Coronary artery (tissue), 2 donors: ENCODE results near the gene NUP214.
A peak's percentile ranks its signal among the peaks of the same experiment; 100 is the strongest.

Experiments used
- DNase-seq: peaks from one replicate; pipeline ENCODE4 v3.0.0-alpha.2; 2017; ENCODE audit warnings: low spot score
- H3K27ac ChIP-seq, 2 donors: fragments of 200-600 bp; sonication (generic); one replicate each; pipeline ENCODE4 v1.5.1; 2016 to 2019
- H3K4me3 ChIP-seq: fragments of 200-600 bp; sonication (generic); 2 replicates; pipeline ENCODE4 v1.5.1; 2016; ENCODE audit warnings: mild to moderate bottlenecking, moderate library complexity
- TF ChIP-seq, protein P1 (sequence below): fragments of 200-600 bp; sonication (generic); IDR thresholded peaks from one replicate; pipeline ENCODE4 v1.5.1; 2019; ENCODE audit warnings: antibody characterized with exemption

Gene NUP214

DNA sequence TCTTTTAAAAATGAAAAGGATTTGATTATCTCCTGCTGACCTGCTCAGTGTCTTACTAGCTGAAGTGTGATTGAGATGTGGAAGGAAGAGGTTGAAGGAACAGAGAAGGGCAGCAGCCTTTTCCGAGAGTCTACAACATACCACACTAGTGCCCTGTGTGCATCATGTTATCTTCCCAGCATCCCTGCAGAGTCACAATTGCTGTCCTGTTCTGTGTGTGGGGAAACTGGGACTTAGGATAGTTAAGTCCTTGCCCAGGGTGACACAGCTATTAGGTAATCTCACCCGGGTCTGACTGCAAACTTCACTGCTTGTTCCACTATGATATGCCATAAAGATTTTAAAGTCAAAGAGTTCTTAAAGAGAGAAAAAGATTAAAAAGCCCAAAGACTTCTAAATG is 95.1 kb downstream of the NUP214 start:
- no peak overlapping the region for H3K27ac ChIP-seq
- TF ChIP-seq, protein P1, sequence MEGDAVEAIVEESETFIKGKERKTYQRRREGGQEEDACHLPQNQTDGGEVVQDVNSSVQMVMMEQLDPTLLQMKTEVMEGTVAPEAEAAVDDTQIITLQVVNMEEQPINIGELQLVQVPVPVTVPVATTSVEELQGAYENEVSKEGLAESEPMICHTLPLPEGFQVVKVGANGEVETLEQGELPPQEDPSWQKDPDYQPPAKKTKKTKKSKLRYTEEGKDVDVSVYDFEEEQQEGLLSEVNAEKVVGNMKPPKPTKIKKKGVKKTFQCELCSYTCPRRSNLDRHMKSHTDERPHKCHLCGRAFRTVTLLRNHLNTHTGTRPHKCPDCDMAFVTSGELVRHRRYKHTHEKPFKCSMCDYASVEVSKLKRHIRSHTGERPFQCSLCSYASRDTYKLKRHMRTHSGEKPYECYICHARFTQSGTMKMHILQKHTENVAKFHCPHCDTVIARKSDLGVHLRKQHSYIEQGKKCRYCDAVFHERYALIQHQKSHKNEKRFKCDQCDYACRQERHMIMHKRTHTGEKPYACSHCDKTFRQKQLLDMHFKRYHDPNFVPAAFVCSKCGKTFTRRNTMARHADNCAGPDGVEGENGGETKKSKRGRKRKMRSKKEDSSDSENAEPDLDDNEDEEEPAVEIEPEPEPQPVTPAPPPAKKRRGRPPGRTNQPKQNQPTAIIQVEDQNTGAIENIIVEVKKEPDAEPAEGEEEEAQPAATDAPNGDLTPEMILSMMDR: no peak
- DNase-seq: no peak
- H3K4me3 ChIP-seq: no peak overlapping the region

DNA sequence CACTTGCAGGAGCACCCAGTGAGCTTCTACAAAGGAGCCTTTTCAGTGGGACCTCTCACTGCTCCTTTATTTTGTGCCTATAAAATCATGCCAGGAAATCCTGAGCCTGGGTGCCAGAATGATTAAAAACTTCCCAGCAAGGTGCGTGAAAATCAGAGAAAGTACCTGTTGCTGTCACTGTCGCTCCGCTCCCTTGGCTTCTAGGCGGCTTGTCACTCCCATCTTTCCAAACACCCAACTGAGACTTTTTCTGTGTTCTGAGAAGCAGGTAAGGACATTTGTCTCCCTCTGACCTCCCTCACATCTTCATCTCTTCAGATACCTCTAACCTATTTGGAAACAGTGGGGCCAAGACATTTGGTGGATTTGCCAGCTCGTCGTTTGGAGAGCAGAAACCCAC is 97.1 kb downstream of the NUP214 start:
- DNase-seq: no peak
- no peak overlapping the region for H3K4me3 ChIP-seq
- H3K27ac ChIP-seq: no peak overlapping the region
- TF ChIP-seq, protein P1: no peak

DNA sequence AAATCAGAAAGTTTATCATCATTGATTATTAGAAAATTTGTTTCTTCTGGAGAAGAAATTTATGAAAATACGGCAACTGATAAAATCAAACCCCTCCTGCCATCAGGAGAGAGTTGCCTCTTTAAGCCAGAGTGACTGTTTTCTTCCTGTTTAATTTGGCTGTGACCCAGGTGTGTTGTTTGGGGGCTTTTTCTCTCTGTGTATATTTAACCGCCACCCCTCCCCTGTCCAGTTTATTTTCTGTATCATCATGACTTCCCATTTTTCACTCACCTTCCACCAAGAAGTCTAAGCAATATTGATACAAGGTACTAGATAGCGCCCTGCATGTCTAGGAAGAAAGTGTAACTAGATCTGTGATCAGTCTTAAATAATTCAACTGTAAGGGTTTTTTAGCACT is 100.8 kb downstream of the NUP214 start:
- Histone ChIP-seq H3K4me3 (no peak overlapping the region), H3K27ac (no peak overlapping the region)
- TF ChIP-seq, protein P1: no peak
- no peak for DNase-seq

DNA sequence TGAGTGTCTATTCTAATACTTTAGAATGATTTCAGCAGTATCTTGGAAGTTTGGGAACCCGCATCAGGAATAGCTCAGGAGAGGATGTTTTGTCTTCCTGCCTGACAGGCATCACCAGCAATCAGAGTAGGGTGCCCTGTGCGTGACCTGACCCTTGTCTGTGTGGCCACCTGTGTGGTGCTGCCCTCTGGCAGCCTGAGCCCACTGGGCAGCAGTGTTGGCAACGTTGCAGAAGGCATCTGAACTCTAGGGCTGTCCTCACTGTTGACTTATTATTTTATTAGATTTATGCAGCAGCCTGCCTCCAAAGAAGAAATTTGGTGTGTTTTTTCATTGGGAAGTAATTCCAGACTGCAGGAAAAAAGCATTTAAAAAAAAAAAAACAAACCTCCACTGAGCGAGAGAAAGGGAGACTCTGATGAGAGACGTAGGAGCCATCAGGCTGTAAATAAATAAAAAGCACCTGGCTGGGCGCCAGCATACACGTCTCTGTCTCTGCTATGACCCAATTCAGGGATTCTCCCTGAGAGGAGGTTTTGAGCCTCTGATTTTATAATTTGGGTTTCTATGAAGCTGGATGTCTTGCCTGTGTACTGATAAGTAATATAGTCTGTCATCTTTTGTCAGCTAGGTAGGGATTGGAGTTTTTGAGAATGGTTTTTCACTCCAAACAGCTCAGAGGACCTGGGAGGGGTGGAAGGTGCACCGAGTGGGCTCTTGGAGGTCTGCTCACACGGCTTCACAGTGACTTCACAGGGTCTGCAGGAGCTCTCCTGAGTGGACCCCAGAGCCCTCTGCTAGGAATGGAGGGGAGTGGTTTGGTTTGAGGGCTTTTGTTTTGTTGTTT is 101.9 kb downstream of the NUP214 start:
- no peak for DNase-seq
- TF ChIP-seq, protein P1: no peak
- Histone ChIP-seq H3K27ac (no peak overlapping the region), H3K4me3 (no peak overlapping the region)

DNA sequence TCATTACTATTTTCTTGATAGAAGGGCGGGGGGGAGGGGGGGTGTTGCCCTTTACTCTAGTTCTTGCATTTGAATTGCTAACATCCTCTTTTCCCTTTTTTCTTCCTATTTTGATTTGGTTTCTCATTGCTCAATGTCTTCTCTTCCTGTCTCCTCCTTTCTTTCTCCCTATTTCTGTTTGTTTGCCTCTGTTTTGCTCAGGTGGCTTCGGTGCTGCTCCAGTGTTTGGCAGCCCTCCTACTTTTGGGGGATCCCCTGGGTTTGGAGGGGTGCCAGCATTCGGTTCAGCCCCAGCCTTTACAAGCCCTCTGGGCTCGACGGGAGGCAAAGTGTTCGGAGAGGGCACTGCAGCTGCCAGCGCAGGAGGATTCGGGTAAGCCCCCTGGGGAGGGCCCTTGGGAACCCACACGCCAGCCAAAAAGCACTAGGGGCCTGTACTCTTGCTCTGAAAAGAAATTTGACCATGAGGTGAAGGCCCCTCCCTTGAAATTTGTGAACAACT is 102.6 kb downstream of the NUP214 start:
- TF ChIP-seq, protein P1: no peak
- no peak for DNase-seq
- Histone ChIP-seq H3K27ac (peak overlapping the region in 1 of 2 donors; percentile 42), H3K4me3 (peak overlapping the region; percentile 56)

DNA sequence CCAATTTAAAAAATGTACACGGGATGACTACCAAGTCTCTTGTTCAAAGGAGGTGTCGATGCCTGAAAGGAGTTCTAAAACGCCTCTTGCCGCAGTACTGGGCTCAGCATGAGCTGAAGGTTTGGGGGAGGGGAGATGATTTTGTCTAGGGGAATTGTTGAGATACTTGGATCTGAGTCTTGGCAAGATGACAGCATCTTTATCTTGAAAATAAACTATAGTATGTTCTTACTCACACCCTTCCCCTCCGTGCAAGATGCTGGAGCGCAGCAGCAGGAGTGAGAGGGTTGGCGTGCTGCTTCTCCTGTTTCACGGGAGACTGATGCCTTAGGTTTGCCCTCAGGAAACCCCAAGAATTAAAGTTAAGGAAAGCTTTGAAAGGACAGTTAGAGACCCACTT is 103.6 kb downstream of the NUP214 start:
- H3K27ac ChIP-seq: no peak overlapping the region
- no peak for DNase-seq
- TF ChIP-seq, protein P1: no peak
- H3K4me3 ChIP-seq: peak overlapping the region; percentile 56

DNA sequence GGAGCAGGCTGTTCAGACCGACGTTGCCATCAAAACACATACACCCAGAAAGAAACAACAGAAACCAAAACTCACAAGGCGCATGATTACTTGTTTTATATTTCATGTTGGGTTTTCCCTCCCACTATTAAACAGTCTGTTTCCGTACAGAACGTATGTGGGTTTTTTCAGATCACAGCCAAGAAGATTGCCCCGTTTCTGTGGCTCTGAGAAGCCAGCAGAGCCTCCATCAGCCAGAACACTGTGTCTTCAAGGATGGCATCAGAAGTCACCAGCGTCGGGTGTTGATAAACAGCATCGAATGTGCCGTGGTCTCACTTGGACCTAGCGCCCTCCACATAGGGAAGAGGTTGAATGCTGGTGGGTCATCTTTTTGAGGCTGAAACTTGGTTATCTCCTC is 108.2 kb downstream of the NUP214 start:
- Histone ChIP-seq H3K4me3 (no peak overlapping the region), H3K27ac (no peak overlapping the region)
- TF ChIP-seq, protein P1: no peak
- no peak for DNase-seq
